GM18861 (cell line): Measurements from ENCODE around the gene RAPGEF2.

Source experiments
- ATAC-seq: cut with Tn5 transposase; IDR thresholded peaks from one replicate; pipeline ENCODE4 v1.9.1; 2021; ENCODE audit not compliant: unreplicated experiment

Gene RAPGEF2

GRCh38 chr4:159129814-159130550, 27.1 kb downstream of the RAPGEF2 start:
- ATAC-seq: no peak

DNA sequence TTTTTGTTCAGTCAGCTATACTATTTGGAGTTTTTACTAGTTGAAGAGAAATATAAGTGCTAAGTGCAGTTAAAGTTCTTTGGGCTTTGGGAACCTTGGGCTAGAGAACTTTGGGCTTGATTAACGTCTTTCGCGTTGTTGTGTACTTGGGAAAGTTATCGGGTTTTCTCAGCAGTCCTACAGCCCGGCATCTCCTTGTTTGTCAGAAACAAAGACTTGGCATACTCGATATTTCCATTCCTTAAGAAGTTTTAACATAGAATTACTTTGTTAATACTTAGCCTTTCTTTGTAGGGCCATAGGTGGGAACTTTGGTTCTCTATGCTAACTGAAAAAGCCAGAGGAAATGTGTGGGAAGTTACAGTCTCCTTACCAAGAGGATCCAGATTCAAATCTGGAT, 28.7 kb downstream of the RAPGEF2 start:
- ATAC-seq: no peak

GRCh38 chr4:159134429-159134828, 31.6 kb downstream of the RAPGEF2 start:
- ATAC-seq: no peak

DNA sequence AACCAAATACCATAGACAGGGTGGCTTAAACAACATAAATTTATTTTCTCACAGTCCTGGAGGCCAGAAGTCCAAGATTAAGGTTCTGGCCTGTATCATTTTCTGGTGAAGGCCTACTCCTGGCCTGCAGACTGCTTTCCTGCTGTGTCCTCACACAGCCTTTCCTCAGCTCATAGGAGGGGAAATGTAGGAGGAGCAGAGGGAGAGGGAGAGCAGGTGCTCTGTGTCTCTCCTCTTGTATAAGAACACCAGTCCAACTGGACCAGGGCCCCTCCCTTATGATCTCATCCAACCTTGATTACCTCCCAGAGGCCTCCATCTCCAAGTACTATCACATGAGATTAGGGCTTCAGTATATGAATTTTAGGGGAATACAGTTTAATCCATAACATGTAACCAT, 34.3 kb downstream of the RAPGEF2 start:
- ATAC-seq: no peak

GRCh38 chr4:159138436-159138835, 35.6 kb downstream of the RAPGEF2 start:
- ATAC-seq: no peak

- no peak for ATAC-seq
Measured at GRCh38 chr4:159141193-159141592, 38.3 kb downstream of the RAPGEF2 start.

- ATAC-seq: no peak
Measured at GRCh38 chr4:159142241-159142640, 39.4 kb downstream of the RAPGEF2 start.

DNA sequence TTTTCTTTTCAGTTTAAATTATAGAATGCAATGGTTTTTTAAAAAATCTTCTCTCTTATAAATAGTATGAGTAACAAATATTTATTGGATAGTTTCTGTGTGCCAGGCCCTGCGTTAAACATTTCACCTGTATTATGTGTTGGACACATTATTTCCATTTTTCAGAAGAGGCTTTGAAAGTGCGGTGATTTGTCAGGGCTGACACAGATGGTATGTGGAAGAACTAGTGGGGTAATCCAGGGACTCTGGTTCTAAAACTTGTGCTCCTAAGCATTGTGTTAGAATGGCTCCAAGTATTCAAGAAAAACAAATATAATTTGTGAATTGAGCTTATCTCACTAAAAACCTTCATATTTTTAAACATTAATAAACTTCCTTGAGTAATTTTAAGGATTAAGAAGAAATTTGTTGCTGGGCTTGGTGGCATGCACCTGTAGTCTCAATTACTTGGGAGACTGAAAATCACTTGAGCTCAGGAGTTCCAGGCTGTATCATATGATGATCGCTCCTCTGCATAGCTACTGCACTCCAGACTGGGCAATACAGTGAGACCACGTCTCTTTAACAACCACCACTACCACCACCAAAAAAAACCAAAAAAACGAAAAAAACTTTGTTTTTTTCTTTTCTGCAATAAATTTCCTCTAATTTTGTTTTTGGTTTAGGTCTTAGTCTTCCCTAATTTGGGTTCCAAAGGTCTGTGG, 40.0 kb downstream of the RAPGEF2 start:
- ATAC-seq: no peak

DNA sequence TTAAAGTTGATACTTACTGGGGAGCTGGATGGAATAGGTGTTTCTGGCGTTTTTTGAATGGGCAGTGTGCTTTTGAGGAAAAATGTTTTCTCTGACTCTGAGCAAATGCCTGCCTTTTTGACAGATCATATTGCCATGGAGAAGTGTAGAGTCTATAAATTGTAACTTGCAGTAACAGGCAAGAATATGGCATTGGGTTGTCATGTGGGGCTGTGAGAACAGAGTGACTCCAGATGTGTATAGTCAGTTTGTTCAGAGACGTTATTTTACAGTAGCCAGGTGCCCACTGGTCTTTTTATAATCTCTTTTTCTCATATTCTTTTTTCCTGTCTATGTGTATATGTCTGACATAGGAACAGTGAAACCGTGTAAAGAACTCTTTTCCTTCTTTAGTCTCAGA, 40.8 kb downstream of the RAPGEF2 start:
- no peak for ATAC-seq

GRCh38 chr4:159144112-159144694, 41.3 kb downstream of the RAPGEF2 start:
- no peak for ATAC-seq

- ATAC-seq: no peak
Measured at GRCh38 chr4:159145318-159145991, 42.6 kb downstream of the RAPGEF2 start.

- no peak for ATAC-seq
Measured at GRCh38 chr4:159145992-159146330, 43.1 kb downstream of the RAPGEF2 start.

DNA sequence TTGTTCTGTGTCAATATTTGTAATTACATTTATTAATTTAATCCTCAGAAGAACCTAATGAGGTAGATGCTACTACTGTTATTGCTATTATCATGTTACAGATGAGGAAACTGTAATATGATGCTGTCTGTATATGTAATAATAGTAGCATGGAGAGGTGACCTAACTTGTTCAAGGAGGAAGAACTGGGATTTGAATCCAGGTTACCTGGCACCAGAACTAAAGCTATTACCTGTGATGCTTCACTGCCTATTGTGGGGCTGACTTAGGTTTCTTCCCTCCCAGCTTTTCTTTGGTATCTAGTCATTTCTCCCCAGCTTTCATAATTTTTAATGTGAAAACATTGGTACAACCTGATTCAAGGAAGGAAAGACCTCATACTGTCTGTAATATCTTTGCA, 43.6 kb downstream of the RAPGEF2 start:
- ATAC-seq: no peak

DNA sequence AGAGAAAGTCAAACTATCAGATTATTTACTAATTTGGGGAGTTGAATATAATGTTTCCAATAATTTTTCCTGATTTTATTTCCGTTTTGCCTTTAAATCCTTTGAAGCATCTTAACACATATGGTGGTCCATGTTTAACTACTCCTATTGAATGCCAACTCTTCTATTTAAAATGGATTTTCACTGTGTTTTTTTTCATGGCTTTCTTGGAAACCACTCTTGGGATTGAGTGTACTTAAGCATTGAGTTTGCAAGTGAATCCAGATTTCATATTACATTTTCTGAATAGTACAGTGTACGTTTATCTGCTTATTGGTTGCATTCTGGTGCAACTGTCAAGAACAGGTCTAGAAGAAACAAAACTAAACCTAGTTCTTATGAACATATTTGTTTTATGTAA, 45.6 kb downstream of the RAPGEF2 start:
- no peak for ATAC-seq

DNA sequence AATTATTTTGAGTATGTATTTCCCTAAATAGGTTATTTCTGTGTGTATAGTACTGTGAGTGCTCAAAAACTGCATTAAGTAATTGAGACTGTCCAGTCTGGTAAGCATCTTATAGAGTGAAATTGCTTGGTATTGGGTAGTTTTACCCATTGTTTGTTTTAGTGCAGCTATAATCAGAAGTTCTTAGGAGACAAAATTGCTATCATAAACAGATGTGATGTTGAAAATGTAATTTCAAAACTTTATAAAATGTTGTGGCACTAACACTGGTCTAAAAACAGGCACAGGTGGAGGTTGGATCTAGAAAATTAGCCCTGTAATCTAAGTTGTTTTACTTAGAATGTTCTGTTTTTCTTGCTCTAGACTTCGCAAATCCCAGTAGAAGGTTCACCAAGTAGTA, 46.8 kb downstream of the RAPGEF2 start:
- no peak for ATAC-seq

DNA sequence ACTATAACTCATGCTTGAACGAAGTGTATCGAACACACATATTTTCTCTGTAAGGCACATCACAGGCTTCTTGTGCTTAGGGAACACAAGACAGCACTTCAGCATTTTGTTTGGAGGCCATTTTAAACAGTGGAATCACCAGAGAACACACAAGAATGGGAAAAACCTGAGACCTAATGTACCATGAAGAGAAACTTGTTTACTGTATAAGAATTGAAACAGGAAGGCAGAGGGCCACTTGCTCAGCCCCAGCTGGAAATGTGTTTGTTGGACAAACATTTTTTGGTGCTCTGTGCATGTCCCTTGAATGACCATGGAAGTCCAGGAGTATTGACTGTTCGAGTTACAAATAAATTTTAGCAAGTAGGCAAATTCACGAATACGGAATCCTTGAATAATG, 47.5 kb downstream of the RAPGEF2 start:
- no peak for ATAC-seq

DNA sequence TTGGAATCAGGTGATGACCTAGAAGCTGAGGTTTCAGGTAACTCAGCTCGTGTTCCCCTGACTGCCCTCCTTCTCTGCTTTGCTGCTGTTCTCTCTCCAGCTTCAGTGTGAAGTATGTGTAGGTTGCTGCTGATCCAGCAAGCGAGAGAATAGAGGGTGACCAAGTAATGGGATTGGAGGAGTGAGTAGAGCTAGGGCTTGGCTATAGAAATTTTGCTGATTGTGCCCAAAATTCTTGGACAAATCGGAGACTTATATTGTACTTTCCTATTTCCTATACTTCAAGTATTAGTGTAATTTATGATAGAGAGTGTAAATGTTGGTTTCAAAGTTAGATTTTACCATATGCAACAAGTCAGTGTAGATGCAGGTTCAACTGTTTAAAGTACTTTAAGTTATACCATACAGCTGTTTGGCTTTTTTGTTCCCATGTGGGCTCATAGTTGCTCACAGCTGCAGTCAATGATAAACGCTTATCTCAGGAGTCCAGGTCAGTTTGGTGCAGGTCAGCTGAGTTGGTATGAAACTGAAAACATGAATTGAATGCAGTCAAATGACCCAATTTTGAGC, 48.0 kb downstream of the RAPGEF2 start:
- peak; percentile 56 for ATAC-seq

DNA sequence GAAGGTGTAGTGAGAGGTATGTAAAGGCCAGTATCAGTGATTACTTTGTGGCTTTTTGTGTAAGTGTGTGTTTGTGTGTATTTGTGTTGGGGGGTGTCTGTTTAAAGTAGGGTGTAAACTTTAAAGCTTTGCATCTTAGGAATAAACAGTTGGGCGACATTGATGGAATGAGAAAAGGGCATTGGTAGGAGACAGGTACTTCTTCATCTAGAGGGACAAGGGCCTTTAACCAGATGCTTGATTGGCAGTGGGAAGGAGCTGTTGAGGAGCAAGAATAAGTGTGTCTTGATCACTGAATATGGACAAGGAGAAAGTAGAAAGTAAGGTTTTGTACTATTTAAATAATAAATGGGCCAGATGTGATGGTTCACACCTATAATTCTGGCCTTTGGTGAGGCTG, 48.8 kb downstream of the RAPGEF2 start:
- no peak for ATAC-seq

GRCh38 chr4:159152181-159152580, 49.3 kb downstream of the RAPGEF2 start:
- ATAC-seq: no peak

DNA sequence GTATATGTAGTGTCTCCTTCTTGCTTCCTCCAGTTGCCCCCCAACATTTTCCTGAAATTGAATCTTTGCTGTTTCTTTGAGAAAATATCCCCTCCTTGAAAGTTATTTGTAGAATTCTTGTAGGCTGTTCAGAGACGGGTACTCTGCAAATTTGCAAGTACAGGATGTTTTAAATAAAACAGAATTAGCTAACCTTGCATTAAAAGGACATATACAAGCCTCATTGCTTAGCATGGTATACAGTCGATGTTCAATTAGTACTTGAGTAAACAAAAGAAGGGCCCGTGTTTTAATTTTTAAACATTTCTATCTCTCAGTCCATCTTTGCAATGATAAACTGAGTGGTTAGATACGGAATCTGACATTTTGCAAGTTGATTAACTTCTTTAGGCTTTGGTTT, 50.8 kb downstream of the RAPGEF2 start:
- no peak for ATAC-seq

DNA sequence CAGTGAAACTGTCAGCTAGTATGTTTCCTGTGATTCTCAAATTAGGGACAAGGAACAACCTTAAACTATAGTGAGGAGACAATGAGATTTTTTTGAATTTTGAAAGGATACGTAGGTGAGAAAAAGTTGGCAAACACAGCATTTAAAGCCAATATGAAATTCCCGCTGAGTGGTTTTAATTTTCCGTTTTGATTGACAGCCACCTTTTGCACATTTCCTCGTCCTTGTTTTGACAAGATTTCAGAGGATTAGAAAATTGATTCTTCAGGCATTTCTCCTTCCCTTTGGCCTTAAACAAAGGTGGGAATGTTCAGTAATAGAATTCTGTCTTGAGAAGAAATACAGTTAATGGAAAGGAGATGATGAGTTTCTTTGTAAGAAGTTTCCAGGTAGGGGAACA, 52.2 kb downstream of the RAPGEF2 start:
- no peak for ATAC-seq
